CD14-positive monocyte (primary cell): ENCODE measurements around the gene TENT5C. TPM values are rescaled to one million over a fixed set of nuclear protein-coding genes. Genes with fewer than 3 reads are reported as not detected.

Source experiments
- DNase-seq, 3 donors: peaks; one replicate each; pipeline ENCODE4 v3.0.0-alpha.2; 2011 to 2022
- H2AFZ ChIP-seq: 2 replicates; pipeline ENCODE4 v1.6.0; 2012; ENCODE audit warnings: mild to moderate bottlenecking, low read depth, low read length, inconsistent platforms; ENCODE audit not compliant: insufficient read depth, poor library complexity, severe bottlenecking
- H3K27ac ChIP-seq, 2 donors: 1 replicate in 1 of 2; 2 replicates in 1 of 2; pipeline ENCODE4 v1.5.1; 2012 to 2013; ENCODE audit warnings: low read length in 2 of 2, control low read depth in 1 of 2, inconsistent platforms in 1 of 2, low read depth in 1 of 2, mild to moderate bottlenecking in 1 of 2
- H3K27me3 ChIP-seq, 2 donors: one replicate each; pipeline versions ENCODE4 v1.6.0 to v1.6.1; 2011 to 2013; ENCODE audit warnings: low read length in 2 of 2; ENCODE audit not compliant: control insufficient read depth in 2 of 2, insufficient read depth in 2 of 2
- H3K36me3 ChIP-seq, 2 donors: replicated peaks in 1 of 2; 1 replicate in 1 of 2; 2 replicates in 1 of 2; pipeline versions ENCODE4 v1.5.1 to v1.6.1; 2012 to 2013; ENCODE audit warnings: low read length in 2 of 2, control low read depth in 1 of 2, inconsistent platforms in 1 of 2, mild to moderate bottlenecking in 1 of 2; ENCODE audit not compliant: insufficient read depth in 2 of 2, control insufficient read depth in 1 of 2
- H3K4me1 ChIP-seq, 2 donors: 1 replicate in 1 of 2; 2 replicates in 1 of 2; pipeline versions ENCODE4 v1.5.1 to v1.6.1; 2012 to 2013; ENCODE audit warnings: low read length in 2 of 2, control low read depth in 1 of 2, inconsistent platforms in 1 of 2, mild to moderate bottlenecking in 1 of 2, moderate library complexity in 1 of 2; ENCODE audit not compliant: insufficient read depth in 2 of 2, control insufficient read depth in 1 of 2
- H3K4me2 ChIP-seq: replicated peaks from 2 replicates; pipeline ENCODE3; 2012; ENCODE audit warnings: low read length, moderate library complexity, mild to moderate bottlenecking; ENCODE audit not compliant: poor library complexity, severe bottlenecking; ENCODE audit errors: extremely low read depth
- H3K4me3 ChIP-seq, 3 experiments: fragments of 200-600 bp in 1 of 3; sonication (generic) in 1 of 3; replicated peaks in 1 of 3; 1 replicate in 2 of 3; 2 replicates in 1 of 3; pipeline ENCODE4 v1.5.1; 2011 to 2013; ENCODE audit warnings: low read length in 3 of 3, mild to moderate bottlenecking in 3 of 3, control low read depth in 2 of 3, low read depth in 2 of 3, inconsistent platforms in 1 of 3, moderate library complexity in 1 of 3
- H3K79me2 ChIP-seq: 2 replicates; pipeline ENCODE4 v1.6.0; 2012; ENCODE audit warnings: mild to moderate bottlenecking, control low read depth, inconsistent platforms, low read length, moderate library complexity; ENCODE audit not compliant: insufficient read depth
- H3K9ac ChIP-seq: 2 replicates; pipeline ENCODE4 v1.6.0; 2017; ENCODE audit warnings: low read length, mild to moderate bottlenecking; ENCODE audit not compliant: insufficient read depth, poor library complexity, severe bottlenecking
- H3K9me3 ChIP-seq, 2 donors: replicated peaks in 1 of 2; 1 replicate in 1 of 2; 2 replicates in 1 of 2; pipeline versions ENCODE4 v1.5.1 to v1.6.1; 2012 to 2013; ENCODE audit warnings: low read length in 2 of 2, control low read depth in 1 of 2; ENCODE audit not compliant: control insufficient read depth in 1 of 2, insufficient read depth in 1 of 2
- H4K20me1 ChIP-seq: 2 replicates; pipeline ENCODE4 v1.6.0; 2012; ENCODE audit warnings: mild to moderate bottlenecking, low read length, control low read depth, moderate library complexity; ENCODE audit not compliant: insufficient read depth
- H3K27ac Mint-ChIP-seq, 7 donors: one replicate each; pipeline ENCODE4 v1.8.0; 2020; ENCODE audit warnings: mild to moderate bottlenecking in 7 of 7, mixed read lengths in 7 of 7, moderate library complexity in 6 of 7, inconsistent platforms in 2 of 7
- H3K27me3 Mint-ChIP-seq, 3 donors: one replicate each; pipeline ENCODE4 v1.8.0; 2021 to 2022; ENCODE audit warnings: low read depth in 3 of 3, mild to moderate bottlenecking in 3 of 3, mixed read lengths in 3 of 3, moderate library complexity in 3 of 3, inconsistent platforms in 1 of 3
- H3K36me3 Mint-ChIP-seq, 2 donors: one replicate each; pipeline ENCODE4 v1.8.0; 2020; ENCODE audit warnings: mixed read lengths in 2 of 2, inconsistent platforms in 1 of 2, mild to moderate bottlenecking in 1 of 2
- H3K4me1 Mint-ChIP-seq: one replicate; pipeline ENCODE4 v1.8.0; 2020; ENCODE audit warnings: mild to moderate bottlenecking, mixed read lengths
- H3K4me3 Mint-ChIP-seq, 2 donors: one replicate each; pipeline ENCODE4 v1.8.0; 2020; ENCODE audit warnings: mild to moderate bottlenecking in 2 of 2, mixed read lengths in 2 of 2, moderate library complexity in 1 of 2
- H3K9me3 Mint-ChIP-seq, 7 donors: one replicate each; pipeline ENCODE4 v1.8.0; 2020 to 2022; ENCODE audit warnings: mixed read lengths in 7 of 7, mild to moderate bottlenecking in 6 of 7, moderate library complexity in 6 of 7, inconsistent platforms in 2 of 7
- CTCF ChIP-seq: fragments of 200-600 bp; IDR thresholded peaks from one replicate; pipeline ENCODE4 v1.8.0; 2022; ENCODE audit warnings: antibody characterized with exemption, mild to moderate bottlenecking
- WGBS: methylation state at CpG from one replicate; pipeline ENCODE4 v1.1.5; 2013; ENCODE audit warnings: missing lambda C conversion rate; ENCODE audit not compliant: insufficient coverage; 5-methylcytosine and 5-hydroxymethylcytosine counted together
- intact Hi-C, 2 donors: fragments of 100-400 bp; cut with micrococcal nuclease; formaldehyde crosslinking; loops; one replicate each; pipeline versions ENCODE4 v1.15.0 to v1.15.1; 2023
- polyA plus RNA-seq, 3 donors: library from polyadenylated mRNA; depleted of rRNA in 1 of 3; unstranded in 2 of 3; stranded (reverse) in 1 of 3; fragments of 300-500 nt in 2 of 3; fragments of >200 nt in 1 of 3; fragmentation: Illumina TruSeq in 2 of 3; gene quantifications; 1 replicate in 2 of 3; 2 replicates in 1 of 3; pipeline ENCODE4 v1.2.3, GENCODE V29; 2012 to 2021

TENT5C gene
- polyA plus RNA-seq, 3 donors: 0.17 to 0.69 (median 0.27) TPM

DNA sequence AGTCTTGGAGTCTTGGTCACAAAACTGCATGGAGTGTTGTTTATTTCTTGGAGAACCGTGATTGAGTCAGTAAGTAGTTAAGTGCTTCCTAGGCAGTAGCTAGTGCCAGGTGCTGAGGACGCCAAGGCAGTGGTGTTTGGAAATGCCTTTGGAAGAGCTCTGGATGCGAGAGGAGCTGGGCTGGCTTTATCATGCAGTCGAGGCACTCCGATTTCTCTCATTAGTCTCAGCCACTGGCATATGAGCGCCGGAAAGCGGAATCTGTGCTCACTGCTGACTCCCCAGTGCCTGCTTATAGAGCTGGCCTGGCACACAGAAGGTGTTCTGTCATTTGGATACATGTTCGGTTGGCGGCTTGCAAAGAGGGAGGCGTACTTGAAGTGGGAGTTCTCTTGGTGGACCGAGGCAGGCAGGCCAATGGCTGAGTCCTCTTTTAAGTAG, 3.6 kb downstream of the TENT5C start:
- Mint-ChIP-seq H3K27ac (no peak overlapping the region), H3K4me3 (no peak overlapping the region), H3K27me3 (peaks cover 18 to 28% (median 25%) of the 10 kb centered on the region in 3 donors), H3K36me3 (no peaks in the 10 kb centered on the region), H3K9me3 (peaks cover 0 to 2% (median 0%) of the 10 kb centered on the region in 7 donors), H3K4me1 (peaks cover 42% of the 10 kb centered on the region)
- no peak overlapping the region for H3K4me3 ChIP-seq
- H3K9ac ChIP-seq: no peak overlapping the region
- no peak for TF ChIP-seq CTCF
- H3K36me3 ChIP-seq: no peaks in the 10 kb centered on the region
- WGBS: 98% methylated on average over 11 of the region's 12 CpGs
- H3K27ac ChIP-seq: no peak overlapping the region
- no peak for DNase-seq
- peaks cover 6 to 26% of the 10 kb centered on the region in 2 donors for H3K27me3 ChIP-seq
- H2AFZ ChIP-seq: no peak overlapping the region
- H3K4me1 ChIP-seq: peaks cover 32 to 38% of the 10 kb centered on the region in 2 donors
- H3K79me2 ChIP-seq: no peaks in the 10 kb centered on the region
- intact Hi-C loops: no loop called here
- H3K9me3 ChIP-seq: no peaks in the 10 kb centered on the region
- H4K20me1 ChIP-seq: no peaks in the 10 kb centered on the region
- no peak overlapping the region for H3K4me2 ChIP-seq

GRCh38 chr1:117610036-117610435, 4.2 kb downstream of the TENT5C start:
- no peak overlapping the region for H3K4me3 ChIP-seq
- Mint-ChIP-seq H3K27ac (no peak overlapping the region), H3K36me3 (no peaks in the 10 kb centered on the region), H3K4me3 (no peak overlapping the region), H3K27me3 (peaks cover 14 to 23% (median 21%) of the 10 kb centered on the region in 3 donors), H3K4me1 (peaks cover 40% of the 10 kb centered on the region), H3K9me3 (no peaks in the 10 kb centered on the region)
- TF ChIP-seq CTCF: no peak
- H3K27ac ChIP-seq: no peak overlapping the region
- H3K27me3 ChIP-seq: peaks cover 2 to 21% of the 10 kb centered on the region in 2 donors
- no peak overlapping the region for H3K9ac ChIP-seq
- H3K79me2 ChIP-seq: no peaks in the 10 kb centered on the region
- no peaks in the 10 kb centered on the region for H4K20me1 ChIP-seq
- DNase-seq: no peak
- no peaks in the 10 kb centered on the region for H3K9me3 ChIP-seq
- WGBS: 78% methylated on average over 4 of the region's 4 CpGs
- intact Hi-C loops: no loop called here
- no peak overlapping the region for H2AFZ ChIP-seq
- no peaks in the 10 kb centered on the region for H3K36me3 ChIP-seq
- no peak overlapping the region for H3K4me2 ChIP-seq
- peaks cover 27 to 35% of the 10 kb centered on the region in 2 donors for H3K4me1 ChIP-seq
